B cell (primary cell): Measurements from ENCODE around the gene HDAC5. TPM values are rescaled to one million over a fixed set of nuclear protein-coding genes. Genes with fewer than 3 reads are reported as not detected.

Source experiments
- ATAC-seq: fragments of 200-7000 bp; cut with Tn5 transposase; one replicate; pipeline ENCODE4 v1.10.0; 2021; ENCODE audit warnings: low read depth, mild to moderate bottlenecking, moderate number of reproducible peaks, moderate library complexity
- CTCF ChIA-PET: fragments of 350-600 bp; sonication (Branson Sonifier 250); formaldehyde crosslinking; loops from one replicate; lab custom pipeline; 2021; ENCODE audit warnings: antibody characterized with exemption, inconsistent platforms; lab: Charles Lee
- POLR2A ChIA-PET: fragments of 350-600 bp; sonication (Branson Sonifier 250); formaldehyde crosslinking; loops from one replicate; lab custom pipeline; 2021; ENCODE audit warnings: antibody characterized with exemption; lab: Charles Lee
- DNase-seq: peaks from one replicate; pipeline ENCODE4 v3.0.0; 2013
- H2AFZ ChIP-seq: 2 replicates; pipeline ENCODE4 v1.6.1; 2012; ENCODE audit warnings: mild to moderate bottlenecking, low read depth, low read length; ENCODE audit not compliant: insufficient read depth, poor library complexity, severe bottlenecking
- H3K27ac ChIP-seq, 2 donors: 1 replicate in 1 of 2; 2 replicates in 1 of 2; pipeline ENCODE4 v1.5.1; 2012 to 2013; ENCODE audit warnings: low read length in 2 of 2, mild to moderate bottlenecking in 2 of 2, moderate library complexity in 1 of 2
- H3K27me3 ChIP-seq, 4 experiments: fragments of 200-600 bp in 1 of 4; sonication (generic) in 1 of 4; replicated peaks in 1 of 4; 1 replicate in 2 of 4; 2 replicates in 2 of 4; pipeline versions ENCODE4 v1.6.1 to v1.7.0; 2013 to 2016; ENCODE audit warnings: low read length in 3 of 4, mild to moderate bottlenecking in 2 of 4, mixed read lengths in 1 of 4, moderate library complexity in 1 of 4; ENCODE audit not compliant: insufficient read depth in 4 of 4, control insufficient read depth in 3 of 4; ENCODE audit errors: control extremely low read depth in 1 of 4
- H3K36me3 ChIP-seq, 2 experiments: replicated peaks in 1 of 2; 1 replicate in 1 of 2; 2 replicates in 1 of 2; pipeline versions ENCODE4 v1.6.1 to v1.7.1; 2013; ENCODE audit warnings: low read length in 1 of 2; ENCODE audit not compliant: insufficient read depth in 2 of 2, control insufficient read depth in 1 of 2; ENCODE audit errors: control extremely low read depth in 1 of 2, extremely low read depth in 1 of 2
- H3K4me1 ChIP-seq, 2 donors: fragments of 200-600 bp in 1 of 2; sonication (generic) in 1 of 2; 1 replicate in 1 of 2; 2 replicates in 1 of 2; pipeline versions ENCODE4 v1.5.1 to v1.6.1; 2013 to 2017; ENCODE audit warnings: low read length in 2 of 2; ENCODE audit not compliant: control insufficient read depth in 2 of 2, insufficient read depth in 2 of 2
- H3K4me2 ChIP-seq: replicated peaks from 2 replicates; pipeline ENCODE3; 2012; ENCODE audit warnings: mild to moderate bottlenecking, low read depth, low read length; ENCODE audit not compliant: poor library complexity, severe bottlenecking
- H3K4me3 ChIP-seq, 5 experiments: fragments of 200-600 bp in 1 of 5; sonication (generic) in 1 of 5; 1 replicate in 3 of 5; 2 replicates in 2 of 5; pipeline versions ENCODE4 v1.5.1 to v1.7.0; 2011 to 2016; ENCODE audit warnings: low read length in 4 of 5, mild to moderate bottlenecking in 4 of 5, low read depth in 2 of 5, control low read depth in 1 of 5, moderate library complexity in 1 of 5; ENCODE audit not compliant: insufficient read depth in 1 of 5; ENCODE audit errors: control extremely low read depth in 1 of 5, extremely low read depth in 1 of 5
- H3K79me2 ChIP-seq: fragments of 200-600 bp; sonication (generic); one replicate; pipeline ENCODE4 v1.6.0; 2016; ENCODE audit warnings: low read length; ENCODE audit not compliant: control insufficient read depth, insufficient read depth
- H3K9ac ChIP-seq: fragments of 200-600 bp; sonication (generic); 2 replicates; pipeline ENCODE4 v1.6.1; 2017; ENCODE audit warnings: mild to moderate bottlenecking, low read length, moderate library complexity
- H3K9me3 ChIP-seq, 3 donors: one replicate each; pipeline versions ENCODE4 v1.6.1 to v1.7.1; 2013; ENCODE audit warnings: low read length in 2 of 3; ENCODE audit not compliant: control insufficient read depth in 2 of 3, insufficient read depth in 1 of 3; ENCODE audit errors: control extremely low read depth in 1 of 3
- H4K20me1 ChIP-seq: 2 replicates; pipeline ENCODE4 v1.6.0; 2012; ENCODE audit warnings: mild to moderate bottlenecking, low read length; ENCODE audit not compliant: insufficient read depth, control insufficient read depth, poor library complexity, severe bottlenecking
- H3K27ac Mint-ChIP-seq: one replicate; pipeline ENCODE4 v1.8.0; 2021; ENCODE audit warnings: mixed read lengths
- H3K27me3 Mint-ChIP-seq: one replicate; pipeline ENCODE4 v1.8.0; 2021; ENCODE audit warnings: mixed read lengths
- H3K4me1 Mint-ChIP-seq: one replicate; pipeline ENCODE4 v1.8.0; 2021; ENCODE audit warnings: mixed read lengths
- H3K4me3 Mint-ChIP-seq: one replicate; pipeline ENCODE4 v1.8.0; 2021; ENCODE audit warnings: mixed read lengths
- H3K9me3 Mint-ChIP-seq: one replicate; pipeline ENCODE4 v1.8.0; 2022; ENCODE audit warnings: mixed read lengths; ENCODE audit not compliant: insufficient read depth
- CTCF ChIP-seq: fragments of 200-600 bp; IDR thresholded peaks from one replicate; pipeline ENCODE4 v1.8.0; 2022; ENCODE audit warnings: antibody characterized with exemption, mild to moderate bottlenecking
- EZH2 ChIP-seq: IDR thresholded peaks from 2 replicates; pipeline ENCODE4 v1.6.1; 2012; ENCODE audit warnings: borderline replicate concordance, low read depth, mild to moderate bottlenecking, moderate library complexity, low read length; ENCODE audit not compliant: insufficient read depth, poor library complexity, severe bottlenecking
- WGBS: methylation state at CpG from one replicate; pipeline ENCODE4 v1.1.5; 2013; ENCODE audit warnings: missing lambda C conversion rate; ENCODE audit not compliant: insufficient coverage; 5-methylcytosine and 5-hydroxymethylcytosine counted together
- intact Hi-C: fragments of 100-400 bp; cut with micrococcal nuclease; formaldehyde crosslinking; loops from one replicate; pipeline ENCODE4 v1.10.0; 2022
- polyA plus RNA-seq: library from polyadenylated mRNA; depleted of rRNA; stranded (reverse); fragments of >200 nt; gene quantifications from 2 replicates; pipeline ENCODE4 v1.2.3, GENCODE V29; 2012
- total RNA-seq, 2 donors: library from RNA; stranded (reverse); fragments of 120-200 nt in 1 of 2; gene quantifications; 1 replicate in 1 of 2; 2 replicates in 1 of 2; pipeline versions ENCODE4 v1.2.3 to v1.2.4, GENCODE V29; 2013 to 2022

Gene HDAC5
- total and polyA plus RNA-seq, 2 donors (not counting 1 experiment from before 2014, with no cell fraction given), result 99.8 to 104 TPM

GRCh38 chr17:44147812-44148211 is 24.4 kb upstream of the HDAC5 start:
- CTCF ChIA-PET, result interaction anchor here (1.2 kb wide), 1 partner anchor 36 kb away, joined by 3 read pairs; no protein-coding TSS in a partner anchor
- Mint-ChIP-seq H3K4me3 (no peak overlapping the region), H3K27ac (no peak overlapping the region), H3K9me3 (no peaks in the 10 kb centered on the region), H3K4me1 (no peaks in the 10 kb centered on the region), H3K27me3 (no peaks in the 10 kb centered on the region)
- Histone ChIP-seq H3K27ac (no peak overlapping the region), H3K9ac (no peak overlapping the region), H3K4me1 (no peaks in the 10 kb centered on the region), H4K20me1 (no peaks in the 10 kb centered on the region), H3K79me2 (no peaks in the 10 kb centered on the region), H3K9me3 (no peaks in the 10 kb centered on the region), H3K4me3 (no peak overlapping the region), H3K27me3 (no peaks in the 10 kb centered on the region), H3K36me3 (no peaks in the 10 kb centered on the region), H2AFZ (no peak overlapping the region), H3K4me2 (no peak overlapping the region)
- DNase-seq (no peak), ATAC-seq (no peak)
- POLR2A ChIA-PET, result no interaction called here
- no peak for TF ChIP-seq CTCF
- no peak for TF ChIP-seq EZH2
- intact Hi-C loops, result no loop called here
- 94% methylated on average over 4 of the region's 4 CpGs for WGBS

- Mint-ChIP-seq H3K4me3 (no peak overlapping the region), H3K27ac (no peak overlapping the region), H3K4me1 (peaks cover 5% of the 10 kb centered on the region), H3K9me3 (no peaks in the 10 kb centered on the region), H3K27me3 (no peaks in the 10 kb centered on the region)
- ATAC-seq (no peak), DNase-seq (no peak)
- CTCF ChIA-PET, result interaction anchor here (1.2 kb wide), 1 partner anchor 13 kb away, joined by 4 read pairs; no protein-coding TSS in a partner anchor
- Histone ChIP-seq H3K4me1 (peaks cover 6 to 7% of the 10 kb centered on the region in 2 donors), H3K79me2 (no peaks in the 10 kb centered on the region), H3K27ac (no peak overlapping the region), H3K9me3 (no peaks in the 10 kb centered on the region), H3K4me3 (no peak overlapping the region), H3K4me2 (no peak overlapping the region), H3K27me3 (no peaks in the 10 kb centered on the region), H2AFZ (no peak overlapping the region), H4K20me1 (no peaks in the 10 kb centered on the region), H3K36me3 (no peaks in the 10 kb centered on the region), H3K9ac (no peak overlapping the region)
- 100% methylated on average over 1 of the region's 2 CpGs for WGBS
- intact Hi-C loops, result no loop called here
- TF ChIP-seq CTCF, result no peak
- TF ChIP-seq EZH2, result no peak
- POLR2A ChIA-PET, result no interaction called here
Observed at GRCh38 chr17:44146375-44147346, 23.2 kb upstream of the HDAC5 start.
